GM12872 (cell line): ENCODE measurements around the gene HAGH.

ENCODE experiments used
- CTCF ChIP-seq: IDR thresholded peaks from 3 replicates; pipeline ENCODE4 v1.5.1; 2011; ENCODE audit warnings: low read depth, mild to moderate bottlenecking, low read length, moderate library complexity; ENCODE audit not compliant: insufficient read depth

The HAGH gene

GRCh38 chr16:1815461-1815860, 11.2 kb downstream of the HAGH start:
- no peak for TF ChIP-seq CTCF

GRCh38 chr16:1812732-1813163, 13.9 kb downstream of the HAGH start:
- TF ChIP-seq CTCF: peak; percentile 29; the same call in 1 of the 3 replicates

- no peak for TF ChIP-seq CTCF
Observed at GRCh38 chr16:1810536-1810935, 16.1 kb downstream of the HAGH start.

- TF ChIP-seq CTCF: no peak
Observed at GRCh38 chr16:1810106-1810505, 16.5 kb downstream of the HAGH start.

GRCh38 chr16:1809281-1809801, 17.3 kb downstream of the HAGH start:
- TF ChIP-seq CTCF: no peak

GRCh38 chr16:1808691-1809090, 17.9 kb downstream of the HAGH start:
- TF ChIP-seq CTCF: no peak

- TF ChIP-seq CTCF: no peak
Observed at GRCh38 chr16:1807626-1808025, 19.0 kb downstream of the HAGH start.
